K562 (cell line): ENCODE results near the gene NT5DC1. TPM values are rescaled to one million over a fixed set of nuclear protein-coding genes. Genes with fewer than 3 reads are reported as not detected.

Experiments used
- ATAC-seq: fragments of 200-7000 bp; cut with Tn5 transposase; 3 replicates; pipeline ENCODE4 v1.9.1; 2020; ENCODE audit warnings: moderate library complexity
- BruUV-seq: library from RNA; stranded (reverse); fragments of 400-500 nt; replicated peaks from 2 replicates; lab custom pipeline; 2021; lab: Mats Ljungman, UMichigan
- CTCF ChIA-PET: fragments of 300-600 bp; formaldehyde crosslinking; extraction: SDS; loops from one replicate; lab custom pipeline; 2021; ENCODE audit warnings: low intra/inter-chr PET ratio; lab: Yijun Ruan, JAX
- POLR2A ChIA-PET: fragments of 300-600, 350-650 bp; sonication (Branson Sonifier 250); formaldehyde crosslinking; extraction: SDS; loops from one replicate; lab custom pipeline; 2021; ENCODE audit warnings: antibody characterized with exemption, inconsistent platforms; lab: Yijun Ruan, JAX
- DNase-seq, 4 experiments: peaks; one replicate each; pipeline versions ENCODE4 v3.0.0 to v3.0.0-alpha.2; 2011 to 2018; ENCODE audit warnings: low spot score in 3 of 4, mixed read lengths in 3 of 4; ENCODE audit errors: extremely low read depth in 1 of 4
- FAIRE-seq: peaks from 2 replicates; lab custom pipeline; 2011; peaks lifted over from hg19 to GRCh38; lab: Jason Lieb, UNC
- H2AFZ ChIP-seq: 2 replicates; pipeline ENCODE4 v1.6.0; 2011; ENCODE audit warnings: low read depth, low read length, control low read depth, inconsistent platforms
- H3K27ac ChIP-seq: fragments of 200-600 bp; 3 replicates; pipeline ENCODE4 v1.8.0; 2011; ENCODE audit warnings: low read depth, mild to moderate bottlenecking, control low read depth, inconsistent platforms, low read length, moderate library complexity, mixed read lengths; ENCODE audit errors: extremely low read depth
- H3K27me3 ChIP-seq, 2 experiments: fragments of 300-600 bp in 1 of 2; 2 replicates in 1 of 2; 3 replicates in 1 of 2; pipeline versions ENCODE4 v1.6.0 to v1.8.0; 2011; ENCODE audit warnings: inconsistent platforms in 2 of 2, low read length in 2 of 2, mild to moderate bottlenecking in 1 of 2, mixed read lengths in 1 of 2, moderate library complexity in 1 of 2; ENCODE audit not compliant: control insufficient read depth in 2 of 2, insufficient read depth in 2 of 2
- H3K36me3 ChIP-seq: fragments of 300-600 bp; 3 replicates; pipeline ENCODE4 v1.8.0; 2011; ENCODE audit warnings: mild to moderate bottlenecking, low read length, inconsistent platforms; ENCODE audit not compliant: control insufficient read depth, insufficient read depth
- H3K4me1 ChIP-seq, 2 experiments: fragments of 200-600 bp in 1 of 2; replicated peaks in 1 of 2; 2 replicates in 1 of 2; 3 replicates in 1 of 2; pipeline versions ENCODE4 v1.5.1 to v1.8.0; 2011; ENCODE audit warnings: inconsistent platforms in 2 of 2, low read length in 2 of 2, mild to moderate bottlenecking in 1 of 2, mixed read lengths in 1 of 2, moderate library complexity in 1 of 2; ENCODE audit not compliant: control insufficient read depth in 2 of 2, insufficient read depth in 2 of 2
- H3K4me2 ChIP-seq: 2 replicates; pipeline ENCODE4 v1.6.1; 2011; ENCODE audit warnings: low read length, control low read depth, inconsistent platforms, mixed read lengths; ENCODE audit not compliant: insufficient read depth
- H3K4me3 ChIP-seq: fragments of 200-600 bp; sonication (generic), shearing (Covaris generic); 2 replicates; pipeline ENCODE4 v1.5.1; 2016; ENCODE audit warnings: control low read depth, inconsistent platforms
- H3K79me2 ChIP-seq: fragments of 200-600 bp; 3 replicates; pipeline ENCODE4 v1.8.0; 2011; ENCODE audit warnings: low read length, inconsistent platforms; ENCODE audit not compliant: control insufficient read depth, insufficient read depth
- H3K9ac ChIP-seq, 2 experiments: 2 replicates each; pipeline versions ENCODE4 v1.6.0 to v1.6.1; 2011; ENCODE audit warnings: low read depth in 2 of 2, low read length in 2 of 2, control low read depth in 1 of 2, inconsistent platforms in 1 of 2, mild to moderate bottlenecking in 1 of 2, mixed read lengths in 1 of 2; ENCODE audit not compliant: insufficient read depth in 1 of 2
- H3K9me1 ChIP-seq: one replicate; pipeline ENCODE4 v1.6.0; 2011; ENCODE audit warnings: inconsistent platforms, mild to moderate bottlenecking, low read length, moderate library complexity; ENCODE audit not compliant: control insufficient read depth, insufficient read depth
- H3K9me3 ChIP-seq: replicated peaks from 2 replicates; pipeline ENCODE4 v1.5.1; 2011; ENCODE audit warnings: low read depth, low read length, inconsistent platforms; ENCODE audit not compliant: control insufficient read depth, insufficient read depth
- H4K20me1 ChIP-seq: replicated peaks from 2 replicates; pipeline ENCODE4 v1.6.1; 2011; ENCODE audit warnings: low read length, inconsistent platforms, mixed read lengths; ENCODE audit not compliant: control insufficient read depth, insufficient read depth
- EWSR1 ChIP-seq: fragments of 450-650 bp; IDR thresholded peaks from 2 replicates; pipeline ENCODE4 v1.6.1; 2018; ENCODE audit warnings: borderline replicate concordance, mild to moderate bottlenecking, low read depth, moderate library complexity; ENCODE audit not compliant: partially characterized antibody
- FOXJ2 ChIP-seq: fragments of 200-800 bp; sonication (Bioruptor generic); IDR thresholded peaks from 2 replicates; pipeline ENCODE4 v1.6.1; 2016; ENCODE audit warnings: missing genetic modification characterization, missing compliant biosample characterization
- FOXJ3 ChIP-seq: sonication (generic); formaldehyde crosslinking; IDR thresholded peaks from 2 replicates; pipeline ENCODE4 v1.4.0; 2020; ENCODE audit warnings: mild to moderate bottlenecking, missing genetic modification reagents
- FOXK2 ChIP-seq, 2 experiments: fragments of 450-650 bp; IDR thresholded peaks in 1 of 2; conservative IDR thresholded peaks in 1 of 2; 2 replicates each; pipeline ENCODE4 v1.6.1; 2016; ENCODE audit warnings: low read depth in 2 of 2, mild to moderate bottlenecking in 1 of 2
- HBP1 ChIP-seq: fragments of 450-650 bp; formaldehyde crosslinking; IDR thresholded peaks from 2 replicates; pipeline ENCODE4 v1.4.0; 2022; ENCODE audit warnings: missing genetic modification characterization
- MLLT1 ChIP-seq, 2 experiments: fragments of 450-650 bp; IDR thresholded peaks; 2 replicates each; pipeline ENCODE4 v1.6.1; 2016
- PRPF4 ChIP-seq: fragments of 200-400 bp; formaldehyde crosslinking; IDR thresholded peaks from one replicate; pipeline ENCODE4 v1.6.1; 2017; ENCODE audit warnings: low read length, low read depth, mild to moderate bottlenecking; ENCODE audit not compliant: insufficient read depth, poor library complexity, severe bottlenecking
- ZBTB26 ChIP-seq: fragments of 450-650 bp; formaldehyde crosslinking; IDR thresholded peaks from 2 replicates; pipeline ENCODE4 v1.4.0; 2022; ENCODE audit warnings: missing genetic modification characterization
- WGBS: fragments of 100-300 bp; shearing (Covaris generic); methylation state at CpG from one replicate; pipeline ENCODE4 v1.1.6; 2016; ENCODE audit warnings: low coverage, mixed read lengths; ENCODE audit not compliant: insufficient coverage; ENCODE audit errors: missing lambda C conversion rate; 5-methylcytosine and 5-hydroxymethylcytosine counted together
- in situ Hi-C: fragments of 300-500 bp; cut with MboI; formaldehyde crosslinking; loops from 4 replicates; pipeline ENCODE4 v1.15.0; 2018; ENCODE audit warnings: inconsistent platforms, mixed read lengths
- intact Hi-C: fragments of 100-400 bp; cut with micrococcal nuclease; formaldehyde crosslinking; loops from 2 replicates; pipeline ENCODE4 v1.14.2; 2022
- polyA plus RNA-seq, 8 experiments: library from polyadenylated mRNA; depleted of rRNA in 4 of 8; stranded (reverse) in 5 of 8; unstranded in 3 of 8; fragments of >200 nt; fragmentation: Nextera tagmentation in 2 of 8; fragmentation: Illumina TruSeq in 1 of 8; extraction: Ambion mirVana in 2 of 8; extraction: Trizol in 1 of 8; gene quantifications; 2 replicates each; pipeline versions ENCODE4 v1.2.1 to v1.2.3, GENCODE V29; 2011 to 2014; ENCODE audit warnings: inconsistent platforms in 1 of 8, missing spikeins in 1 of 8
- total RNA-seq, 7 experiments: library from RNA; depleted of rRNA in 6 of 7; stranded (reverse); fragments of >200 nt in 6 of 7; fragmentation: Illumina TruSeq in 2 of 7; extraction: Trizol in 2 of 7; gene quantifications; 2 replicates each; pipeline versions ENCODE4 v1.2.1 to v1.2.3, GENCODE V29; 2011 to 2021; ENCODE audit warnings: low replicate concordance in 1 of 7
- TF ChIP-seq, protein P1 (sequence below): fragments of 450-650 bp; IDR thresholded peaks from 2 replicates; pipeline ENCODE4 v1.6.1; 2016; ENCODE audit warnings: low read depth, mild to moderate bottlenecking, moderate library complexity
- TF ChIP-seq, protein P2 (sequence below): fragments of 250-450 bp; sonication (Bioruptor Pico); IDR thresholded peaks from 2 replicates; pipeline ENCODE4 v1.8.0; 2021; ENCODE audit warnings: moderate library complexity, mild to moderate bottlenecking, inconsistent platforms
- TF ChIP-seq, protein P3 (sequence below): sonication (generic); formaldehyde crosslinking; IDR thresholded peaks from 2 replicates; pipeline ENCODE4 v1.8.0; 2022; ENCODE audit warnings: missing genetic modification reagents, mild to moderate bottlenecking, borderline replicate concordance

The NT5DC1 gene
- total and polyA plus RNA-seq, 9 of the 15 experiments (the other 6 are each of a cell fraction or from before 2014, with no cell fraction given), result 4.9 to 28.5 (median 16.3) TPM

DNA sequence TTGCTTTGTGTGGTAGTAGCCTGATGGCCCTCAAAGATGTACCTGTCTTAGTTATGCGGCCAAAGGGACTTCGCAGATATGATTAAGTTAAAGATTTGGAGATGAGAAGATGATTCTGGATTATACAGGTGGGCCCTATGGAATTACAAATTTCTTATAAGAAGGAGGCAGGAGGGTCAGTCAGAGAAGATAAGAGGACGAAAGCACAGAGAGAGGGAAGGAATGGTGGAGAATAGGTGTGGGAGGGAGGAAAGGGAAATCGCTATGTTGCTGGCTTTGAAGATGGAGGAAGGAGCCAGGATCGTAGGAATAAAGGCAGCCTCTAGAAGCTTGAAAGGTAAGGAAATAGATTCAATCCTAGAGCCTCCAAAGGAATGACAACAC, 180.3 kb downstream of the NT5DC1 start:
- Histone ChIP-seq H3K27ac (peak overlapping the region; percentile 95), H4K20me1 (peaks cover 18% of the 10 kb centered on the region; the same call in 1 of the 2 replicates), H3K9me3 (no peaks in the 10 kb centered on the region), H3K36me3 (peaks cover 19% of the 10 kb centered on the region; the same call in 2 of the 3 replicates), H3K4me1 (peaks cover 9 to 14% of the 10 kb centered on the region in 2 experiments; a peak in 3 of 5 replicates), H2AFZ (peak overlapping the region; percentile 97), H3K9me1 (no peaks in the 10 kb centered on the region), H3K27me3 (no peaks in the 10 kb centered on the region), H3K9ac (peak overlapping the region; percentile 73 to 95; a peak in 3 of 4 replicates), H3K4me3 (peak overlapping the region; percentile 93), H3K79me2 (peaks cover 50% of the 10 kb centered on the region), H3K4me2 (peak overlapping the region; percentile 92)
- intact Hi-C loops, result loop anchor here (5.0 kb wide), 2 partner anchors 156 to 366 kb away; no protein-coding TSS in a partner anchor
- DNase-seq, result peak in 1 of 4 experiments; percentile 8
- 37% methylated on average over 5 of the region's 5 CpGs for WGBS
- CTCF ChIA-PET, result no interaction called here
- POLR2A ChIA-PET, result interaction anchor here (0.7 to 3.0 kb wide), 3 partner anchors 11 to 399 kb away, joined by 3 to 27 read pairs (median 5); no protein-coding TSS in a partner anchor
- in situ Hi-C loops, result loop anchor here (10.0 kb wide), 1 partner anchor 274 kb away; the partner anchor contains the start of gene CALHM4
- FAIRE-seq, result no peak
- no peak for ATAC-seq
- no TSS peak for BruUV-seq
- TF ChIP-seq FOXK2 (conservative IDR thresholded peaks at IDR 0.05 in 1 of 2, IDR thresholded peaks at IDR 0.05 in 1 of 2; ENCODE audit: low read depth in 2 of 2), result no peak
- peak; percentile 59; the same call in 1 of the 2 replicates for TF ChIP-seq ZBTB26 (CRISPR knock-in tag)
- TF ChIP-seq, protein P1, sequence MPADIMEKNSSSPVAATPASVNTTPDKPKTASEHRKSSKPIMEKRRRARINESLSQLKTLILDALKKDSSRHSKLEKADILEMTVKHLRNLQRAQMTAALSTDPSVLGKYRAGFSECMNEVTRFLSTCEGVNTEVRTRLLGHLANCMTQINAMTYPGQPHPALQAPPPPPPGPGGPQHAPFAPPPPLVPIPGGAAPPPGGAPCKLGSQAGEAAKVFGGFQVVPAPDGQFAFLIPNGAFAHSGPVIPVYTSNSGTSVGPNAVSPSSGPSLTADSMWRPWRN, result no peak
- TF ChIP-seq, protein P2, sequence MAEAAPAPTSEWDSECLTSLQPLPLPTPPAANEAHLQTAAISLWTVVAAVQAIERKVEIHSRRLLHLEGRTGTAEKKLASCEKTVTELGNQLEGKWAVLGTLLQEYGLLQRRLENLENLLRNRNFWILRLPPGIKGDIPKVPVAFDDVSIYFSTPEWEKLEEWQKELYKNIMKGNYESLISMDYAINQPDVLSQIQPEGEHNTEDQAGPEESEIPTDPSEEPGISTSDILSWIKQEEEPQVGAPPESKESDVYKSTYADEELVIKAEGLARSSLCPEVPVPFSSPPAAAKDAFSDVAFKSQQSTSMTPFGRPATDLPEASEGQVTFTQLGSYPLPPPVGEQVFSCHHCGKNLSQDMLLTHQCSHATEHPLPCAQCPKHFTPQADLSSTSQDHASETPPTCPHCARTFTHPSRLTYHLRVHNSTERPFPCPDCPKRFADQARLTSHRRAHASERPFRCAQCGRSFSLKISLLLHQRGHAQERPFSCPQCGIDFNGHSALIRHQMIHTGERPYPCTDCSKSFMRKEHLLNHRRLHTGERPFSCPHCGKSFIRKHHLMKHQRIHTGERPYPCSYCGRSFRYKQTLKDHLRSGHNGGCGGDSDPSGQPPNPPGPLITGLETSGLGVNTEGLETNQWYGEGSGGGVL, result no peak
- no peak for TF ChIP-seq PRPF4
- 0 out of 2 replicates have a peak, but pooled peaks have one; percentile 24 for TF ChIP-seq FOXJ2 (tag)
- TF ChIP-seq HBP1 (CRISPR knock-in tag), result peak; percentile 84; the same call in 1 of the 2 replicates
- peak in 1 of 2 experiments; percentile 14; a peak in 1 of 4 replicates for TF ChIP-seq MLLT1 (IDR thresholded peaks at IDR 0.05)
- no peak for TF ChIP-seq FOXJ3
- TF ChIP-seq EWSR1, result no peak
- TF ChIP-seq, protein P3, sequence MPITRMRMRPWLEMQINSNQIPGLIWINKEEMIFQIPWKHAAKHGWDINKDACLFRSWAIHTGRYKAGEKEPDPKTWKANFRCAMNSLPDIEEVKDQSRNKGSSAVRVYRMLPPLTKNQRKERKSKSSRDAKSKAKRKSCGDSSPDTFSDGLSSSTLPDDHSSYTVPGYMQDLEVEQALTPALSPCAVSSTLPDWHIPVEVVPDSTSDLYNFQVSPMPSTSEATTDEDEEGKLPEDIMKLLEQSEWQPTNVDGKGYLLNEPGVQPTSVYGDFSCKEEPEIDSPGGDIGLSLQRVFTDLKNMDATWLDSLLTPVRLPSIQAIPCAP (CRISPR knock-in tag), result no peak
